Mesenteric fat pad (tissue), 1 donor: ENCODE results near the gene BCL2L11. TPM values are rescaled to one million over a fixed set of nuclear protein-coding genes. Genes with fewer than 3 reads are reported as not detected.

ENCODE experiments used
- DNase-seq: peaks from one replicate; pipeline ENCODE4 v3.0.0-alpha.2; 2020; ENCODE audit warnings: low spot score
- total RNA-seq: library from RNA; stranded (reverse); fragmentation: NEBNext Ultra II Directional; extraction: Animal tissue kit (Norgen Biotek cat#: 25700); gene quantifications from one replicate; pipeline ENCODE4 v1.2.1, GENCODE V29; 2021
- donor health status: DM: yes; HTN: yes; CAD: no.

The BCL2L11 gene
- total RNA-seq, 1 donor from 2014 or later = 9.0 TPM

- DNase-seq = no peak
These were observed 2.9 kb upstream of the BCL2L11 start for GRCh38 chr2:111117598-111118480.

GRCh38 chr2:111118481-111118980, 2.2 kb upstream of the BCL2L11 start:
- DNase-seq = no peak

- no peak for DNase-seq
These were observed 1.5 kb upstream of the BCL2L11 start for GRCh38 chr2:111118981-111119821.

- DNase-seq = no peak
These were observed 877 bp upstream of the BCL2L11 start for GRCh38 chr2:111119822-111120252.

GRCh38 chr2:111121028-111121827, 514 bp downstream of the BCL2L11 start:
- DNase-seq = no peak

GRCh38 chr2:111121828-111122630, 1.3 kb downstream of the BCL2L11 start:
- DNase-seq = peak; percentile 97

- peak; percentile 92 for DNase-seq
These were observed 2.1 kb downstream of the BCL2L11 start for GRCh38 chr2:111122631-111123421.

- DNase-seq = no peak
These were observed 3.0 kb downstream of the BCL2L11 start for GRCh38 chr2:111123751-111124150.

GRCh38 chr2:111126581-111126980, 5.9 kb downstream of the BCL2L11 start:
- DNase-seq = no peak

- no peak for DNase-seq
These were observed 6.6 kb downstream of the BCL2L11 start for GRCh38 chr2:111127351-111127750.

GRCh38 chr2:111128096-111128495, 7.4 kb downstream of the BCL2L11 start:
- no peak for DNase-seq

GRCh38 chr2:111133603-111134002, 12.9 kb downstream of the BCL2L11 start:
- DNase-seq = no peak

GRCh38 chr2:111134055-111134454, 13.3 kb downstream of the BCL2L11 start:
- DNase-seq = no peak

- no peak for DNase-seq
These were observed 14.7 kb downstream of the BCL2L11 start for GRCh38 chr2:111135237-111135909.

- no peak for DNase-seq
These were observed 15.2 kb downstream of the BCL2L11 start for GRCh38 chr2:111135910-111136297.

GRCh38 chr2:111138839-111139238, 18.1 kb downstream of the BCL2L11 start:
- DNase-seq = no peak

- no peak for DNase-seq
These were observed 19.1 kb downstream of the BCL2L11 start for GRCh38 chr2:111139637-111140317.

- DNase-seq = no peak
These were observed 20.1 kb downstream of the BCL2L11 start for GRCh38 chr2:111140815-111141214.
